NCI-H524 treated with DMSO at 0.1 percent for 48 hours (cell line): ENCODE data around the gene TLE4.
"Not testable (repeated sequence)": the region's sequence is repeated elsewhere in the genome, so short reads cannot be mapped to it uniquely, and the experiment has no call there.

Source experiments
- DNase-seq: peaks from one replicate; lab custom pipeline; 2025; lab: John Stamatoyannopoulos, UW

The TLE4 gene

GRCh38 chr9:79736051-79736450, 164.3 kb downstream of the TLE4 start:
- DNase-seq: no peak

GRCh38 chr9:79741381-79741780, 169.6 kb downstream of the TLE4 start:
- no peak for DNase-seq

DNA sequence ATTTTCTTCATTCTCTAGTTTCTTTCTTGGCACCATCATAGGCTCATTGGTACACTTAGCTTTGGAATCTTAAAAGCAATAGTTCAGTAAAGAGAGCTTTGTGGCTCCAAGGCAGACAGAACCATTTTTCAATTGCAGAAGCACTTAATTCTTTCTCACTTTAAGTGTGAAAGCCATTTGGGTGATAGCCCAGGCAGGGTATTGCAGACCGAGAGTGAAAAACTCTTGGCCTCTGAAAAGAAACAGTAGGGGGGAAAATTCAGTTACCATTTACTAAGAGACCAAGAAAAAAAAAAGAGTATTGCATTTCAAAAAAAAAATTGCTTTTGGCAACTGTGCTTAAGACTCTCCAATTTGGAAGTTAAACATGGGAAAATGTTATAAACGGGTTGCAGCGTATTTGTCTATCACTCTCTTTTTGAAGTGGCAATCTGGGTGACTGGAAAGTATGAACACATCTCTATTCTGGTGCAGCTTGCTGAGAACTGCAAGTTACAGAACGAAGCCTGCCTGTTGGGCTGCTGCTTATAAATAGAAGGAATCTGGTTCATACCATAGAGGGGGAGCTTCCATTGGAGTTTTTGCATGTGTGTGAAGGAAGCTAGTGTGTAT, 170.5 kb downstream of the TLE4 start:
- DNase-seq: no peak

GRCh38 chr9:79744521-79744920, 172.8 kb downstream of the TLE4 start:
- no peak for DNase-seq

GRCh38 chr9:79745752-79746336, 174.1 kb downstream of the TLE4 start:
- DNase-seq: no peak

DNA sequence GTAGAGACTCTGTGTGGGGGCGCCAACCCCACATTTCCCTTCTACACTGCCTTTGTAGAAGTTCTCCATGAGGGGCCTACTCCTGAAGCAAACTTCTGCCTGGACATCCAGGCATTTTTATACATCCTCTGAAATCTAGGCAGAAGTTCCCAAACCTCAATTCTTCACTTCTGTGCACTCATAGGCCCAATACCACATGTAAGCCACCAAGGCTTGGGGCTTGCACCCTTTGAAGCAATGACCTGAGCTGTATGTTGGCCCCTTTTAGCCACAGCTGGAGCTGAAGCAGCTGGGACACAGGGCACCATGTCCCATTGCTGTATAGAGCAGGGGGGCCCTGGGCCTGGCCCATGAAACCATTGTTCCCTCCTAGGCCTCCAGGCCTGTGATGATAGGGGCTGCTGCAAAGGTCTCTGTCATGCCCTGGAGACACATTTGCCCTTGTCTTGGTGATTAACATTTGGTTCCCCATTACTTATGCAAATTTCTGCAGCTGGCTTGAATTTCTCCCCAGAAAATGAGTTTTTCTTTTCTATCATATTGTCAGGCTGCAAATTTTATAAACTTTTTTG, 180.2 kb downstream of the TLE4 start:
- DNase-seq: not testable (repeated sequence)

- no peak for DNase-seq
Observed at GRCh38 chr9:79756414-79756813, 184.6 kb downstream of the TLE4 start.

DNA sequence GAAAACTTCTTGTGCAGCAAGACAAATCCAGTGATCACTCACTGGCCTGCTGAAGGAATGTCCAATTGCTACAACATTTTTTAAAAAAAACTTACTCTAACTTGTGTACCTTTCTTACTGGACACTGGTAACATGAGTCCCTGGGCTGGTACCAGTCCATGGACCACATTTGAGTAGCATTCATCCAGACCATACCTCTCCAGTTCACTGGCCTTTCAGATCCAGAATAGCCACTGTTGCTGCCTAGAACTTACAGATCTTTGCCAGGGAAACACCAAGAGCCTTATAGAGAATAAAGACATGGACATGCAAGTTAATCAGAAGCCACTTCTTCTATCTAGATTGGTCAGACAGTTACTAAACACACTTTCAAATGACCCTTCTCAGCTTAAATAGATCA, 185.3 kb downstream of the TLE4 start:
- no peak for DNase-seq

DNA sequence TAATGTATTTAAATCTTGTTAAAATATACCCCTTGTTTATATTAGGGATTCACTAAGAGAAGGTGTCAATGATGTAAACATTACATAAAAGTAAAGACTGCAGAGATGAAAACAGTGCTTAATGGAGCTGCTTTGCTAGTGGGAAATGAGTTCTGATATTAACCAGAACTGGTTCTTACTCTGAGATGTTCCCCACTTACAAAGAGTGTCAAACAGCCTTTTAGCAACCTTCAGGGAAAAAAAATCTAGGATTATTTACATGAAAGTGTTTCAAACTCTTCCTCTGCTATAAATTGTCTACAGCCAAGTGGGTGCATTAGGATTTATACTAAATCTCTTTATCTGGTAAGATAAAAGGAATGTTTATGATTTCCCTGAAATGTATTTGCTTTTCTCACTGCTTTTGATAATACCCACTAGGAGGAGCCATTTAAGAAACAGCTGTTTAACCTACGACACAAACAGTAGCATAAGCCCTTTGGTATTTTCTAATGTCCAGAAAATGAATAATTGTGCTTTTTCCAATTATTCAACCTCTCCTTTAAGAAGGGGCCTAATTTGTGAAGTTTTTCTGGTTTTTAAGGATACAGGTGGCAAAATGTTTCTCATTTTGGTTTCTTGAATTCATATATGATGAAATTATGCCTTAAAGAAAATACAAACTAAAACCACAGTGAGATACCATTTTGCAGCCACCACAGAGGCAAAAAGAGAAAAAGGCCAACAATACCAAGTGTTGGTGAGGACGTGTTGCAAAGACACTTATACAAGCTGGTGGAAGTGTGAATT, 186.3 kb downstream of the TLE4 start:
- DNase-seq: no peak

DNA sequence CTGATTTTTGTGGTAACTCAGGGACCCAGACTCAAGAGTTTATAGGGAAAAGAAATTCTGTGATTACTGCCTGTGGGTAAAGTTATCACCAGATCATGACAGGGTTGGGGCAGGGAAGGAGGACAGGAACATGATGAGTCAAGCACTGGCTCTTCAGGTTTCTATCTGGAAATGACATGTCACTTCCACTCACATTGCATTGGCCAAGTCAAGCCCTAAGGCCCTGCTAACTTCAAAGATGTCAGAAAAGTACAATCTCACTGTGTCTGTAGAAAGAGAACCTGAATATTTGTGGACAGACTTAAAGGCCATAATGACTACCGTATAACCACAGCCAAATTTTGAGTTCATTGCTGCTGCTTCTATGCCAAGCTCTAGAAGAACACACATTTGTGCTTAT, 187.7 kb downstream of the TLE4 start:
- no peak for DNase-seq

DNA sequence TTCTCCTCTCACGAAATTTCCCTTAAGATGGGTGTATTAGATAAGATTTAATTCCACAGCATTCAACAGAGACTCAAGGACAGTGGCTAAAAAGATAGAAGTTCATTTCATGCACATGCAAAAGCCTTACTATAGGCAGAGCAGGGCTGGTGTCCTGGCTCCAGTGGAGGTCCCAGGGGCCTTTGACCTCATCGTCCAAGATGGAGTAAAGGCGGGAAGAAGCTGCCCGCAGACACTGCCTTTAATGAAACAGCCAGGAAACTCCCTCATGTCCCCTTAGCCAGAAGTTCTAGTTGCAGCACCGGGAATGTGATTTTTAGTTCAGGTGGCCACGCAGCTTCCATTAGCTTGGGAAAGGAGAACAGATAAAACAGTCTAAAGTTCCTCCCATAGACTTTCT, 190.3 kb downstream of the TLE4 start:
- no peak for DNase-seq

- DNase-seq: no peak
Observed at GRCh38 chr9:79763671-79764285, 192.0 kb downstream of the TLE4 start.

- DNase-seq: no peak
Observed at GRCh38 chr9:79764374-79764773, 192.6 kb downstream of the TLE4 start.

DNA sequence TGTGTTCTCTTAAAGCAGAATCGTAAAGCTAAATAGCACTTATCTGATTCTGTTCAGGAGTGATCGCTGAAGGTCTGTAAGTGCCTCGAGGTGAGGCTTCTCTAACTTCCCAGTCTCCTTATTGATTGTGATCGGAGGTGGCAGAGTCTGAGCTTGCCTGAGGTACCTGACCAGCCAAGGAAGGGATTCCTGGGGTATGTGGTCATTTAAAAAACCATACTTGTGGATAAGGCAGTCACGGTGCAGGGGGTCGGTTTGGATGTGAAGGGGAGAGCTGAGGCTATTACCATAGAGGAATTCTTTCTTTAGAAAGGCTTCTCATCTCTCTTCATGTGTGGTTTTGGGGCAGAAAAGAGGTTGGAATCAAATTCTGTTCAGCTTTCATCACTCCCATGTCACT, 193.7 kb downstream of the TLE4 start:
- DNase-seq: no peak

GRCh38 chr9:79766091-79766490, 194.3 kb downstream of the TLE4 start:
- DNase-seq: no peak

DNA sequence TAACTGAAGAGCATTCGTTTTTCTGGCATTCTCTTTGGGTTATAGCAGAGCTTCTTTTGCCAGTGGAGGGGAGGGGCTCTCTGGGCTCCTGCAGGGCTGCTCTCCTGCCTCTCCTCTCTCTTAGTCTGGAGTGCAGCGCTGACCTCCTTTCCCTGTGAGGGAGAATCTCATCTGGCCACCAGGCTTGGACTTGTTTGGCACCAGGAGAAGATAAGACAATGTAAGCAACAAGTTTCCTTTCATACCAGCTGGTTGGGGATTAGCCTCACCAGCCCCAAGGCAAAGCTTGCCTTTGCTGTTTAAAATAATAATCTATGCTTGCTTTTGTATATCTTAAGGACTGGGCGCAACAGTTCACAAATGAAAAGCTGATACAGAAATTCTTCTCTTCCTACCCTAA, 196.4 kb downstream of the TLE4 start:
- no peak for DNase-seq

DNA sequence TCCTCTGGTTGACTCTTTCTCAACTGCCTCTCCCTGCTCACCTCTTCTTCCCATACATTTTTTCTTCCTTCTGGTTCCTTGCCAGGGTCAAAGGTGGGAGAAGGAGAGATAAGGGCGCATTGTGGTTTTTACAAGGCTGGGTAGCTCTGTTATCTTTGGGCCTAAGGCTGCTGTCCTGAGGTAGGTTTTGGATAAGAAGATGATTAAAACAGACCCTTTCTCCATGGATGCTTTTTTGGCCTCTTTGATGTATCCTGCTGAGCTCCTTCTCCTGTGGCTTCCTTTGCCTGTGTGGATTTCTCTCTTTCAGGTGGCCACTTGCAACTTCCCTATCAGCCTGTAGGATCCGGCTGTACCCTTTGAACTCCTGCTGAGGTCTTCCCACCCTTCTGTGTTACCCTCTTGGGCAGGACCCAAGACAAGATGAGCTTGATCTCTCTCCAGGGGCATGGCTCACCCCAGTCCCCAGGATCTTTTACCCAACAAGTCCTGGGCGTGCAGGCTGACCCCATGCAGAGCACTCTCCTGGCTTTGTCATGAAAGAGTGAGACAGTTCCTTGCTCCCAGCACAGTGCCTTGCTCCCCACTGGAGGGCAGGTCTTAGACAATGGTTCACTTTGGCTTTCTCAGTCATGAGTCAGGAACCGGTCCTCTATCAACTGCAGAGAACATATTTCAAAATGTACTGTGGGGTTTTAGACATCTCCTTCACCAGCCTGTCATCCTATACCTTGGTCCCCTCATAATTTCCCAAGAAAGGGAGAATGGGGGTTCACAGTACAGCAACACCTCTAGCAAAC, 197.9 kb downstream of the TLE4 start:
- DNase-seq: no peak

DNA sequence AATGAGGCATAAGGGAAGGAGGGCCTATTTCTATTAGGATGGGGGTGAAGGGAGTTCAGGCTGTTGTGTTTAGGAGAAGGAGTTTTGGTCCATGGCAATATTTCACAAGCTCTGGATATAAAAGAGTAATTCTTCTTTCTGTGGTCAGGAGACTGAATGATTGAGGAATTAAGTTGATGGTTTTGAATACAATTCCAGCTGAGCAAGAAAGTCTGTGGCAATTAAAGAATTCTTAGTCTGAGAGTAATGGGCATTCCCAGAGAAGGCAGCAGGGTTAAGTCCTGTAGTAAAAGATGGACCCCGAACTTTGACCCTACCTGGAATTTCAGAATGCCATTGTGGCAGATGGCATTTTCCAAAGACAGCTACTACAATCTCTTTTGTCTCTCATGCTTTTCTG, 202.6 kb downstream of the TLE4 start:
- DNase-seq: no peak
